Neural crest cell (in vitro differentiated cells): ENCODE results near the gene FNBP1L. TPM values are rescaled to one million over a fixed set of nuclear protein-coding genes. Genes with fewer than 3 reads are reported as not detected.
"Not testable (repeated sequence)": the region's sequence is repeated elsewhere in the genome, so short reads cannot be mapped to it uniquely, and the experiment has no call there.

Experiments used
- DNase-seq: peaks from one replicate; pipeline ENCODE4 v3.0.0; 2021; ENCODE audit warnings: low read depth, mixed read lengths, low spot score
- H3K27ac Mint-ChIP-seq: one replicate; pipeline ENCODE4 v1.8.0; 2021; ENCODE audit warnings: mild to moderate bottlenecking, mixed read lengths; ENCODE audit not compliant: unreplicated experiment
- H3K27me3 Mint-ChIP-seq: 2 replicates; pipeline ENCODE4 v1.8.0; 2021; ENCODE audit warnings: low read depth, mild to moderate bottlenecking, mixed read lengths
- H3K36me3 Mint-ChIP-seq: 2 replicates; pipeline ENCODE4 v1.8.0; 2021; ENCODE audit warnings: low read depth, mild to moderate bottlenecking, mixed read lengths
- H3K4me1 Mint-ChIP-seq: 2 replicates; pipeline ENCODE4 v1.8.0; 2021; ENCODE audit warnings: mixed read lengths
- H3K4me3 Mint-ChIP-seq: one replicate; pipeline ENCODE4 v1.8.0; 2021; ENCODE audit warnings: mild to moderate bottlenecking, mixed read lengths
- H3K9me3 Mint-ChIP-seq: 2 replicates; pipeline ENCODE4 v1.8.0; 2021; ENCODE audit warnings: mixed read lengths
- total RNA-seq: library from RNA; stranded (reverse); gene quantifications from 2 replicates; pipeline ENCODE4 v1.2.1, GENCODE V29; 2021
- TF ChIP-seq, protein P1 (sequence below): fragments of 200-600 bp; sonication (generic); conservative IDR thresholded peaks from 2 replicates; pipeline ENCODE4 v1.5.0; 2021; ENCODE audit warnings: antibody characterized with exemption, mild to moderate bottlenecking

The FNBP1L gene
- total RNA-seq, 1 donor from 2014 or later: 60.9 TPM

DNA sequence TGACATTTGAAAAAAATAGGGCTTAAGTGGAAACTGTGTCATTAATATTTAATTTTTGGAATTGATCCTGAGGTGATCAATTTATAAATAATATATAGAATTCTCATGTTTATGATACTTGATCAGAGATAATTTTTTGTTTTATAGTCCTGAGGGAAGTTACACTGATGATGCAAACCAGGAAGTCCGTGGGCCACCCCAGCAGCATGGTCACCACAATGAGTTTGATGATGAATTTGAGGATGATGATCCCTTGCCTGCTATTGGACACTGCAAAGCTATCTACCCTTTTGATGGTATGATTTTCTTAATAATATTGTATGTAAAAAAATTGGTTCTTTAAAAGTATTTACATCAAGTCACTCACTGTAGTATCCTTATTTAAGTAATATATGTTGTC, 101.2 kb downstream of the FNBP1L start:
- Mint-ChIP-seq H3K27me3 (no peaks in the 10 kb centered on the region), H3K27ac (no peak overlapping the region), H3K9me3 (no peaks in the 10 kb centered on the region), H3K4me3 (no peak overlapping the region), H3K36me3 (peaks cover 9% of the 10 kb centered on the region), H3K4me1 (peaks cover 31% of the 10 kb centered on the region)
- TF ChIP-seq, protein P1, sequence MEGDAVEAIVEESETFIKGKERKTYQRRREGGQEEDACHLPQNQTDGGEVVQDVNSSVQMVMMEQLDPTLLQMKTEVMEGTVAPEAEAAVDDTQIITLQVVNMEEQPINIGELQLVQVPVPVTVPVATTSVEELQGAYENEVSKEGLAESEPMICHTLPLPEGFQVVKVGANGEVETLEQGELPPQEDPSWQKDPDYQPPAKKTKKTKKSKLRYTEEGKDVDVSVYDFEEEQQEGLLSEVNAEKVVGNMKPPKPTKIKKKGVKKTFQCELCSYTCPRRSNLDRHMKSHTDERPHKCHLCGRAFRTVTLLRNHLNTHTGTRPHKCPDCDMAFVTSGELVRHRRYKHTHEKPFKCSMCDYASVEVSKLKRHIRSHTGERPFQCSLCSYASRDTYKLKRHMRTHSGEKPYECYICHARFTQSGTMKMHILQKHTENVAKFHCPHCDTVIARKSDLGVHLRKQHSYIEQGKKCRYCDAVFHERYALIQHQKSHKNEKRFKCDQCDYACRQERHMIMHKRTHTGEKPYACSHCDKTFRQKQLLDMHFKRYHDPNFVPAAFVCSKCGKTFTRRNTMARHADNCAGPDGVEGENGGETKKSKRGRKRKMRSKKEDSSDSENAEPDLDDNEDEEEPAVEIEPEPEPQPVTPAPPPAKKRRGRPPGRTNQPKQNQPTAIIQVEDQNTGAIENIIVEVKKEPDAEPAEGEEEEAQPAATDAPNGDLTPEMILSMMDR: no peak
- no peak for DNase-seq

DNA sequence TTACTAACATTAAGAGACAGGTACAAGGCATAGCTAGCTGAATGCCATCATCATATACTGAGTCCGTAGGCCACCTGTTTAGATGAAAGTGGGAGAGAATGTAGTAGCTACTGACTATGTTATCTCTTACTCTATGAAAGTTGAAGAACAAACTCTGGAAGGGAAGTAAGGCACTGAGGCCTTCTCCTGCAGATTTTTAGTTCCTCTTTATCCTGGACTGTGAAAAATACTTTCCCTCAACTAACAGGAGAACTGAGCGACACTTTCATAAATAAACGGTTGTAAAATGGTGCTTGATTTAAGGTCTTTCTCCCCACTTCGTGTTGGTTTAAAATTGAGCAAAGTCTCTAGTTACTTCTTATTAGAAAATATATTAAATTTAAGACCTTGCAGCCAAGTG, 101.9 kb downstream of the FNBP1L start:
- peaks cover 38% of the 10 kb centered on the region for H3K4me1 Mint-ChIP-seq
- no peak overlapping the region for H3K4me3 Mint-ChIP-seq
- H3K27ac Mint-ChIP-seq: no peak overlapping the region
- no peaks in the 10 kb centered on the region for H3K27me3 Mint-ChIP-seq
- peaks cover 9% of the 10 kb centered on the region for H3K36me3 Mint-ChIP-seq
- no peak for DNase-seq
- no peaks in the 10 kb centered on the region for H3K9me3 Mint-ChIP-seq
- TF ChIP-seq, protein P1: no peak

DNA sequence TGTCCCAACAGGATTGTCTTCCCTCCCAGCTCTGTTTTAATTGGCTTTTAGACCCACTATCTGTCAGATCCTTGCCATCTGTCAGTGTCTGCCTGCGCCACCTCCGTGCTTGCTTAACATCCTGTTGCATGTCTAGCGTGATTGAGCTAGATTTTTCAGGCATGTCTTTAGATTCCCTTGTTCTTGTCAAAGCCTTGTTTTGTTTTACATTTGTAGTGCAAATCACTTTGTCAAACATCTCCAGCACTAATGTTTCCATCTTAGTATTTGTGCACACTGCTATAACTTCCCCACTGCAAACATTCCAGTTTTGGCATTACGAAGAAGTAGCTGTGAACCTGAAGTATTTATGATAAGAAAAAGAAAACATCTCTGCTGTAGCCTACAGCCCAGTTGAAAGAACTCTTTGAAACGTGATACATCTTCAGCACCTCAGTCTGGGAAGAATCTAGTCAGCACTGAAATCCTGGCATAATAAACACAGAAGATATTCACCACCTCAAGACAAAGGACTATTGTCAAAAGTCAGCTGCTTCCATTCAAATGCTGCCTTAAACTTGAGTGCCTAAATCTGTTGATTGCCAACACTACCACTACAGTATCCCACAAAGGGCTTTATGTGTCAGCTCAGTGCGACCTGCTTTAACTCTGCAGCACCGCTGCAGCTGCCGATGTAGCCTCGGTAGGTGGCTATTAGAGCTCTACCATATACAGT, 105.0 kb downstream of the FNBP1L start:
- TF ChIP-seq, protein P1: no peak
- Mint-ChIP-seq H3K27me3 (no peaks in the 10 kb centered on the region), H3K36me3 (peaks cover 12% of the 10 kb centered on the region), H3K4me3 (peak overlapping the region; percentile 44), H3K9me3 (peaks cover 3% of the 10 kb centered on the region), H3K27ac (peak overlapping the region; percentile 58), H3K4me1 (peaks cover 43% of the 10 kb centered on the region)
- no peak for DNase-seq

DNA sequence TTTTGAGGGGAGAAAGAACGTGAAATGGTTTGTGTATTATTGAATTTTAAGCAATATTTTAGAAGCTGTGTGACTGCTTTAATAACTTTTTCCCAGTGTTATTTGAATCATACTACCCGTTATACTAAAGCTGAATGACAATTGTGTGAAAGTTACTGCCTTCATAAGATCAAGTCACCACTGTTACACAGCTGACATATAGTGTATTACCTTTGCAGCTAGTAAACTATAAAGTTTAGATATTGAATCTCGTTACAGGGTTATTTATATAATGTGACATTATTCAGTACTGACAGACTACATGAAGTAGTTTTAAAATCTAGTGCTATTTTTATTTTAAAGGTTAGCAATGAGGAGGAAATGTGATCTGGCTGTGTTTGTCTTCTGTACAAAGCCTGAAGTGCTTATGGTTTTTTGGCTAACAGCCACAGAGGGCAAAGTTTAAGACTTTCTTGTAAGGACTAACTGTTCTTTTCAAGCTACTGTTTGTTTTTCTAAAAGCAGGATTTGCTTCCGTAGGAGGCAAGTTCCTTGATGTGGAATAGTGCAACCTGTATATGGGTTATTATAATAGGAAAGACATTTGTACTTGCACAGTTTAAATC, 106.1 kb downstream of the FNBP1L start:
- H3K36me3 Mint-ChIP-seq: peaks cover 21% of the 10 kb centered on the region
- not testable (repeated sequence) for DNase-seq, H3K27me3 Mint-ChIP-seq, H3K27ac Mint-ChIP-seq, H3K9me3 Mint-ChIP-seq
- peaks cover 43% of the 10 kb centered on the region for H3K4me1 Mint-ChIP-seq
- peak overlapping the region; percentile 44 for H3K4me3 Mint-ChIP-seq

GRCh38 chr1:93554883-93555872, 107.3 kb downstream of the FNBP1L start:
- TF ChIP-seq, protein P1: no peak
- no peaks in the 10 kb centered on the region for H3K27me3 Mint-ChIP-seq
- no peak overlapping the region for H3K27ac Mint-ChIP-seq
- peaks cover 30% of the 10 kb centered on the region for H3K36me3 Mint-ChIP-seq
- peaks cover 43% of the 10 kb centered on the region for H3K4me1 Mint-ChIP-seq
- DNase-seq: no peak
- H3K4me3 Mint-ChIP-seq: no peak overlapping the region
- peaks cover 8% of the 10 kb centered on the region for H3K9me3 Mint-ChIP-seq
